ENCODE measurements around the gene ADCK1. TPM values are rescaled to one million over a fixed set of nuclear protein-coding genes. Genes with fewer than 3 reads are reported as not detected.

The ADCK1 gene
- total RNA-seq, 1 donor from 2014 or later: 10.3 TPM

GRCh38 chr14:77865455-77865854 lies 65.5 kb downstream of the ADCK1 start:
- intact Hi-C loops (cut with micrococcal nuclease): loop anchor here (10.0 kb wide), 1 partner anchor 699 kb away; no protein-coding TSS in a partner anchor
- no peak for TF ChIP-seq CTCF (IDR thresholded peaks at IDR 0.05; ENCODE audit: borderline replicate concordance)
- Histone ChIP-seq H3K4me1 (peaks cover 3% of the 10 kb centered on the region), H3K4me3 (no peak overlapping the region), H3K36me3 (peaks cover 12% of the 10 kb centered on the region), H3K9me3 (replicated peaks) (peaks cover 5% of the 10 kb centered on the region), H3K27ac (replicated peaks) (no peak overlapping the region), H3K27me3 (ENCODE audit: low read depth) (no peaks in the 10 kb centered on the region)
- DNase-seq: no peak

- TF ChIP-seq CTCF (IDR thresholded peaks at IDR 0.05; ENCODE audit: borderline replicate concordance): no peak
- Histone ChIP-seq H3K4me3 (no peak overlapping the region), H3K9me3 (replicated peaks) (peaks cover 5% of the 10 kb centered on the region), H3K4me1 (peaks cover 2% of the 10 kb centered on the region), H3K27ac (replicated peaks) (no peak overlapping the region), H3K36me3 (peaks cover 12% of the 10 kb centered on the region), H3K27me3 (ENCODE audit: low read depth) (no peaks in the 10 kb centered on the region)
- intact Hi-C loops (cut with micrococcal nuclease): loop anchor here (10.0 kb wide), 1 partner anchor 698 kb away; no protein-coding TSS in a partner anchor
- DNase-seq: no peak
Observed at GRCh38 chr14:77866932-77867331, 67.0 kb downstream of the ADCK1 start.

- Histone ChIP-seq H3K27me3 (ENCODE audit: low read depth) (no peaks in the 10 kb centered on the region), H3K4me1 (no peaks in the 10 kb centered on the region), H3K4me3 (no peak overlapping the region), H3K27ac (replicated peaks) (no peak overlapping the region), H3K9me3 (replicated peaks) (peaks cover 5% of the 10 kb centered on the region), H3K36me3 (peaks cover 12% of the 10 kb centered on the region)
- no peak for TF ChIP-seq CTCF (IDR thresholded peaks at IDR 0.05; ENCODE audit: borderline replicate concordance)
- DNase-seq: no peak
- intact Hi-C loops (cut with micrococcal nuclease): loop anchor here (10.0 kb wide), 1 partner anchor 697 kb away; no protein-coding TSS in a partner anchor
Observed at GRCh38 chr14:77867476-77867875, 67.6 kb downstream of the ADCK1 start.

- no peaks in the 10 kb centered on the region for H3K27me3 ChIP-seq (ENCODE audit: low read depth)
- H3K4me1 ChIP-seq: no peaks in the 10 kb centered on the region
- TF ChIP-seq CTCF (IDR thresholded peaks at IDR 0.05; ENCODE audit: borderline replicate concordance): no peak
- H3K27ac ChIP-seq (replicated peaks): no peak overlapping the region
- no peak overlapping the region for H3K4me3 ChIP-seq
- H3K9me3 ChIP-seq (replicated peaks): peaks cover 5% of the 10 kb centered on the region
- peaks cover 12% of the 10 kb centered on the region for H3K36me3 ChIP-seq
- intact Hi-C loops (cut with micrococcal nuclease): loop anchor here (10.0 kb wide), 1 partner anchor 696 kb away; no protein-coding TSS in a partner anchor
- DNase-seq: no peak
Observed at GRCh38 chr14:77868552-77869285, 68.8 kb downstream of the ADCK1 start.

- no peaks in the 10 kb centered on the region for H3K27me3 ChIP-seq (ENCODE audit: low read depth)
- intact Hi-C loops (cut with micrococcal nuclease): loop anchor here (10.0 kb wide), 1 partner anchor 695 kb away; no protein-coding TSS in a partner anchor
Observed at GRCh38 chr14:77869340-77869739, 69.4 kb downstream of the ADCK1 start.

More at GRCh38 chr14:77869340-77869739, 69.4 kb downstream of the ADCK1 start:
- peaks cover 12% of the 10 kb centered on the region for H3K36me3 ChIP-seq
- no peak overlapping the region for H3K4me3 ChIP-seq
- no peak for DNase-seq
- no peak for TF ChIP-seq CTCF (IDR thresholded peaks at IDR 0.05; ENCODE audit: borderline replicate concordance)
- H3K27ac ChIP-seq (replicated peaks): no peak overlapping the region
- H3K9me3 ChIP-seq (replicated peaks): peaks cover 5% of the 10 kb centered on the region
- H3K4me1 ChIP-seq: no peaks in the 10 kb centered on the region

Measured in left ventricle myocardium inferior (tissue), 1 donor.